Muscle of back (tissue), 11 donors: ENCODE results near the gene TMEM63B. TPM values are rescaled to one million over a fixed set of nuclear protein-coding genes. Genes with fewer than 3 reads are reported as not detected.
"Not testable (repeated sequence)": the region's sequence is repeated elsewhere in the genome, so short reads cannot be mapped to it uniquely, and the experiment has no call there.

Source experiments
- DNase-seq, 3 donors: peaks; one replicate each; pipeline versions ENCODE4 v3.0.0 to v3.0.0-alpha.2; 2013
- polyA plus RNA-seq, 10 donors: library from polyadenylated mRNA; unstranded; fragments of 120-200 nt; gene quantifications; one replicate each; pipeline ENCODE4 v1.2.1, GENCODE V29; 2013; ENCODE audit not compliant: insufficient read length in 10 of 10

TMEM63B gene
- polyA plus RNA-seq, 10 donors, result 14.2 to 20.5 (median 16.8) TPM

DNA sequence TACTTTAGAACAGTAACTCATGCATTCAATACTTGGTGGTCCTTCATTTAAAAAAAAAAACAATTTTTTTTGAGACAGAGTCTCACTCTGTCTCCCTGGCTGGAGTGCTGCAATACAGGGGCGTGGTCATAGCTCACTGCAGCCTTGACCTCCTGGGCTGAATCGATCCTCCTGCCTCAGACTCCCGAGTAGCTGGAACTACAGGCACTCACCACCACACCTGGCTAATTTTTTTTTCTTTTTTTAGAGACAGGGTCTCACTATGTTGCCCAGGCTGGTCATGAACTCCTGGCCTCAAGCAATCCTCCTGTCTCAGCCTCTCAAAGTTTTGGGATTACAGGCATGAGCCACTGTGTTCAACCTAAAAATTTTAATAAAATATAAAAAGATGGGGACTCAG lies 17.2 kb downstream of the TMEM63B start:
- DNase-seq, result not testable (repeated sequence)

DNA sequence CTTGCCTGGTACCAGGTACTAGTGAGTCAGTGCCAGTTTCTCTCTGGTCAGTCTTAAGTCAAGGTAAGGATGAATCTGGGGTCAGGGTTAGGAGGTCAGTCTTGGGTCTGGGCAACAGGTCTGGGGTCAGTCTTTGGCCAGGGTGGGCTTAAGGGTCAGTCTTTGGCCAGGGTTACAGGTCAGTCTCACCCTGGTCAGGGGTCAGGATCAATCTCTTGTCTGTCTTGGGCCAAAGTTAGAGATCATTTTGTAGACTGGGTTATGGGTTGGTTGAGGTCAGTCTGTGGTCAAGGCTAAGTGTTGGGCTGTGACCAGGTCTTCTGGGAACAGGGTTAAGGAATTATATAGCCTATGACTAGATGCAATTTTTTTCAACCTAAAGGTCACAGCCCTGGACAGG lies 18.5 kb downstream of the TMEM63B start:
- DNase-seq, result no peak

DNA sequence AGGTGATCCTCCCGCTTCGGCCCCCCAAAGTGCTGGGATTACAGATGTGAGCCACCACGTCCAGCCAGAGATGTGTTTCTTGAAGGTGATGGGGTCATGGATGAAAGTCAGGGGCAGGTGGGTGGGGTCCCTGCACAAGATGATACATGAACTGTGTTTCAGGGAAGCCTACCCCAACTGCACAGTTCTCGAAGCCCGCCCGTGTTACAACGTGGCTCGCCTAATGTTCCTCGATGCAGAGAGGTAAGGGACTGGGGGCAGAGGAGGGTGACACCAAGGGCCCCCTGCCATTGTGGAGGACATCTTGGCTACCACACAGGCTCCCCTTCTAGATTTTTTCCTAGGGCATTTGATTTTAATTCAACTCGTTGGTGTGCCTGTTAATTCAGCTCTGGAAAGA lies 19.3 kb downstream of the TMEM63B start:
- no peak for DNase-seq

DNA sequence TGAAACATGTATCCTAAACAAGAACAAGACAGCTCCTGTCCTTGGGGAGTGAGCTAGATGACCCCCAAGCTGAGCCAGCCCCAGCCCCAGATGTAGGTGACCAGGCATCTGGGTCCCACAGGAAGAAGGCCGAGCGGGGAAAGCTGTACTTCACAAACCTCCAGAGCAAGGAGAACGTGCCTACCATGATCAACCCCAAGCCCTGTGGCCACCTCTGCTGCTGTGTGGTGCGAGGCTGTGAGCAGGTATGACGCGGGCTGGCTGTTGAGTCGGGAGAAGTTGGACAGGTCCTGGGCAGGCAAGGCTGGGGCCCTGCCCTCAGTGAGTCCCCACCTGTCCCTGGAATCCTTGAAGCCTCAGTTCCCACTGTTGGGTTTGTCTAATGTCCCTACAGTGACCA lies 19.9 kb downstream of the TMEM63B start:
- DNase-seq, result no peak

DNA sequence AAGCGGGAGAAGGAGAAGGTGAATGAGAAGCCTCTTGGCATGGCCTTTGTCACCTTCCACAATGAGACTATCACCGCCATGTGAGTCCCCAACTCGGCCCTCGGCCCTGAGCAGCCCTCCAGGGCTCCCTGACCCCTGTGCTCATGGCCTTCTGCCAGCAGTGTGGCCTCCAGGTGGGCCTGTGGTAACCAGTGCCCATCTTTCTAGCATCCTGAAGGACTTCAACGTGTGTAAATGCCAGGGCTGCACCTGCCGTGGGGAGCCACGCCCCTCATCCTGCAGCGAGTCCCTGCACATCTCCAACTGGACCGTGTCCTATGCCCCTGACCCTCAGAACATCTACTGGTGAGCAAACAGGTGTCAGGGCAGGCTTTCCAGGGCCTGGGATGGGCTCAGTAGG lies 21.0 kb downstream of the TMEM63B start:
- DNase-seq, result no peak

DNA sequence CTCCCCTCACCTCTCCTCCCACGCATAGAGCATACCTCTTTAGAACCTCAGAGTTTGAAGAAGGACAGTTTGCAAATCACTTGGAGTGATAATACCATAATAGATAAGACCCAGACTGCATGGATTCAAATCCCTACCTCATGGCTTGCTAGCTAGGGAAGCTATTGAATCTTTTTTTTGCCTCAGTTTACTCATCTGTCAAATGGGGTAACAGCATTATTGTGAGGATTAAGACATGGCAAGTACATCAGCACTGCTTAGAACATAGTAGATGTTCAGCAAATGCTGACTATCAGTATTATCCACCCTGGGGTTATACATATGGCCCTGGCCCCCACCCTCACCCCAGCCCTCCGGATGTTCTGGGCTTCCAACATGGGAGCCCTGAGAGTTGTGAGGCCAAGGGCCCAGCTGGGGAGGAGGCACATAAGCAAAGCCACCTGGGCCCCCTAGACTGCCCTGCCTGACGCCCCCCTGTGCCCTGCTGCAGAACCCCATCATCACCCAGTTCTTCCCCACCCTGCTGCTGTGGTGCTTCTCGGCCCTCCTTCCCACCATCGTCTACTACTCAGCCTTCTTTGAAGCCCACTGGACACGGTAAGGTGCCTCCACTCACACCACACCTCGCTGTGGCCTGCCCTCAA lies 22.1 kb downstream of the TMEM63B start:
- no peak for DNase-seq

DNA sequence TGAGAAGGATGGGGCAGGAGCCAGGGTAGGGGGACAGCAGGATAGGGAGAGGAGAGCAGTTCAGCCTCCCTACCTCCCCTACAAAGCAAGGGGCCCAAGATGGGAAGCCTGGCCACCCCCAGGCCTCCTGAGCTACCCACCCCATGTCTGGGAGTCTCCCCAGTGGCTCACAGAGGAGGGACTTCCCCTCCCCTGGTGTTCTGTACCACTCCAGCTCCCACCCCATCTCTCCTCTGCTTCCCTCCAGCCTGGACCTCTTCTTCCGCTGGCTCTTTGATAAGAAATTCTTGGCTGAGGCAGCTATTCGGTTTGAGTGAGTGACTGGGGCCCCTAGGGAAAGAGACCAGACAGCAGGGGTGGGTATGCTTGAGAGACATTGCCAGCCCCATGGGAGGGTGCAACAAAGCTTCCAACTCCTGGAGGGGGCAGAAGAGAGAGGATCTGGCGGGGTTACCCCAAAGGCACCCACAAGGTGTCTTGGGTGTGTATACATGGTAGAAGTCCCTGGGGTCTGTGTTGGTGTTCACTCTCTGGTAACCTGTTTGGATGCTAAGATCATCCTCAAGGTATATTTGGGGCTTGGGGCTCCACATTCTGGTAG lies 23.1 kb downstream of the TMEM63B start:
- no peak for DNase-seq

DNA sequence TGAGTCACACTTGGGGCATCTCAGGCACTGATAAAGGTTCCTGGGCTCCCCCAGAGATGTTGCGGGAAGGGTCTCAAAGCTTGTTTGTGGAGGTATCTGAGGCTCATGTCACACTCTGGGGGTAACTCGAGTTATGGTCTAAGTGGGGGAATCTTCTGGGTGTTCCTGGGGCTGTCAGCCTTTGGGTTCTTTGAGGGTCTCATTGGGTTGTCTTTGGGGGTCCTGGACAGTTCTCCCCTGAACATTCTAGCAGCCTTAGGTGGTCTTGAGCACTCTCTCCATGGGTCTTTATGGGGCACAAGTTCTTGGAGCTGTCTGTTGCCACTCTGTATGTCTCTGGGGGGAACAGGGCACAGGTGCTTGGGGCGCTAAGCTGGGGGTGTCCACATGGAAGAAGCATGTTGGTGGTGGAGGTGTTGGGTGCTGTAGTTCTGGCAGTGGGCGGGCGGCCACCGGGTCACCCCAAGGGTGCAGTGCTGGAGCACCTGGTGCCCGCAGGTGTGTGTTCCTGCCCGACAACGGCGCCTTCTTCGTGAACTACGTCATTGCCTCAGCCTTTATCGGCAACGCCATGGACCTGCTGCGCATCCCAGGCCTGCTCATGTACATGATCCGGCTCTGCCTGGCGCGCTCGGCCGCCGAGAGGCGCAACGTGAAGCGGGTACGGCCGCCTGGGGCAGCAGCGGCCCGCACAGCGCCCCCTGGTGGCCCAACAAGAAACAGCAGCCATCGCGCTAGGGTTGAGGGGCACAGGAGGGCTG lies 24.2 kb downstream of the TMEM63B start:
- DNase-seq, result peak; percentile 30 to 77 (median 58)

DNA sequence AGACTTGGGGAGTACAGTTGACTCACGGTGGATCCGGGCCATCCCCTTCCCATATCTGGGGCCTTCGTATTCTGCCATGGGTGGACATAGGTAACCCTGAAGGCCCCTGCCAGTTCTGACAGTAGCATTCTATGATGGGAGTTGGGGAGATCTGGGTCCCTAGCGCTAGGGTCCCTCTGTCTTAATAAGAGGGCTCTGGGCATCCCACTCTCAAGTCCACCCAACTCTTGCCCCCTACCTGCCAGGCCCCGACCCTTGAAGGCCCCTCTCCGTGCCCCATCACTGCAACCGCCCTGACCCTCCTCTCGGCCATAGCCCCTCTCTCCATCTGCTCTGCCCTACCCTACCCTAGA lies 24.7 kb downstream of the TMEM63B start:
- DNase-seq, result no peak

DNA sequence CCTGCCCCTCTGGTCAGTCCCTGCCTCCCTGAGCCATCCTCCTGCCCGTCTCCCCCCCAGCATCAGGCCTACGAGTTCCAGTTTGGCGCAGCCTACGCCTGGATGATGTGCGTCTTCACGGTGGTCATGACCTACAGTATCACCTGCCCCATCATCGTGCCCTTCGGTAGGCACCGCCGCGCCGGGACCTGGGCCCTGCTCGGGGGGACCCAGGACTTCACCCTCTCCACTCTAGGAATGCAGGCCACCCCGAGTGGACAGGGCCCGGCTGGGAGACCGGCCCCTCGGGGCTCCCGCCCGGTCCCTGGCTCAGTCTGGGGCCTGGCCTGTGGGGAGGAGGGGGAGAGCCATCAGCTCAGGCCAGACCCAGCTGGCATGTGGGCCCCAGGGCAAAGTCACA lies 25.2 kb downstream of the TMEM63B start:
- DNase-seq, result no peak

DNA sequence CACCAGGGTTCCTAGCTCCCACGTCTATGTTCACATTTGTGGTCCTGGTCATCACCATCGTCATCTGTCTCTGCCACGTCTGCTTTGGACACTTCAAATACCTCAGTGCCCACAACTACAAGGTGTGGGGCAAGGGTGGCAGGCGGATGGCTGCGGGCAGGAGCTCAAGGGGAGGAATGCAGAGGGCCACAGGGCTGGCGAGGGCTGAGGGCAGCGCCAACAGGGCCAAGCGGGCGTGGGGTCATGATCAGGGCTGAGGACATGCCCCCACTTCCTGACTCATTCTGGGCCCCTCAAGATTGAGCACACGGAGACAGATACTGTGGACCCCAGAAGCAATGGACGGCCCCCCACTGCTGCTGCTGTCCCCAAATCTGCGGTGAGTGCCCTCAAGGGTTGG lies 26.7 kb downstream of the TMEM63B start:
- no peak for DNase-seq

DNA sequence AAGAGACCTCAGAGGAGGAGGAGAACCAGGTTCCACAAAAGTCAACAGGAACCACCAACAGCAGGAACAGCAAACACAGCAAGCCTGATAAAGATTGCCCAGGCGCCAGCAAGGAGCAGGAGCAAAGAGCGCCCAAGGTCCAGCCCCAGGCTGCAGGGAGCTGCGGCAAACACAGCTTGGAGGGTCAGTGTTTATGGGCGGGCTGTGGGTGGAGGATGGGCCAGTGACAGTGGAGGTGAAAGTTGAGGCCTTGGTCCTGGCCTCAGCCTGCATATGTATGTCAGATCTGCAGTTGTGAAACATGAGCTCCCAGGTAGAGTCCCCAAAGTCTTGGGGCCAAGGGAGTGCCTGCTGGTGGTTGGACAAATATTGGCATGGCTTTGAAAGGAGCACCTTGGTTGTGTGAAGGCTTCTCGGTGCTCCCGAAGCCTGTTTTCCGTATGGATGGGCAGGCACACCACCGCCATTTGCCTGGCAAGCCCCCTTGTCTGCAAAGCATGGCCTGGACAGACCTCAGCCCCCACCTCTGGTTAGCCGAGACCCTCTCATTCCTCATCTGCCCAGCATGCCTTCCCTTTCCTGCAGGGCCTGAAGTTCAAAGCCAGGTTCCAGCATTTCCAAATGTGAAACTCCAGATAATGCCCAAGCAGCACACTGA lies 29.3 kb downstream of the TMEM63B start:
- DNase-seq, result no peak

DNA sequence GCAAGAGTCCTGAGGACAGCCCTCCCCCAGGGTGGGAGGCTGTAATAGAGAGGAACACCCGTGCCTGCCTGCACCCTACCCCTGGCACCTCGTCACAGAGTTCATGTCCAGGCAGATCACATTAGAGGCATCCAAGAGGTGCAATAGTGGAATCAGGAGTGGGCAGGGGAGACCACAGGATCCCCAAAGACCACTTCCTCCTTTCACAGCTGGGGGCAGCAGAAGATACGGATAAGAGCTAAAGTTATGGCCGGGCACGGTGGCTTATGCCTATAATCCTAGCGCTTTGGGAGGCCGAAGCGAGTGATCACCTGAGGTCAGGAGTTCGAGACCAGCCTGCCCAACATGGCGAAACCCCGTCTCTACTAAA lies 29.8 kb downstream of the TMEM63B start:
- no peak for DNase-seq

DNA sequence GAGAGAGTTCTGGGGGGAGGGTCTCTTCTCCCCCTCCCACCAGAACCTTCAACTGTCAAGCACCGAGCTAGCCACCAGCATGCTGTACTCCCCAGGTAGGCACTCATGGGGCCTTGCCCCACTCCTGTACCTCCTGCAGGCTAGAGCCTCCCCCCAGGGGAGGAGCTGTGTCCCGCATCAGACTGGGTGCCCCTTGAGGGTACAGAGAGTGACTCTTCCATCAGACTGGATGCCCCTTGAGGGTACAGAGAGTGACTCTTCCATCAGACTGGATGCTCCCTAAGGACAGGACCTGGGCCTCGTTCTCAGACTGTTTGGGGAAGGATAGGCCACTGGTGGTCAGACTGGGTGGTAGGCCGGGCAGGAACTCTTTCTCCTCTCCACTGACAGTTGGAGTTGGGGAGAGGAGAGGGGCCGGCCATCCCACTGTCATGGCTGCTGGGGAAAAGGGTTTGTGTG lies 31.4 kb downstream of the TMEM63B start, which contains the start of gene CAPN11:
Gene CAPN11, plus strand, starts transcription at position 51 of the 459 bp plus-strand sequence. Its CDS starts 29 bp downstream, at position 80.
- no peak for DNase-seq

DNA sequence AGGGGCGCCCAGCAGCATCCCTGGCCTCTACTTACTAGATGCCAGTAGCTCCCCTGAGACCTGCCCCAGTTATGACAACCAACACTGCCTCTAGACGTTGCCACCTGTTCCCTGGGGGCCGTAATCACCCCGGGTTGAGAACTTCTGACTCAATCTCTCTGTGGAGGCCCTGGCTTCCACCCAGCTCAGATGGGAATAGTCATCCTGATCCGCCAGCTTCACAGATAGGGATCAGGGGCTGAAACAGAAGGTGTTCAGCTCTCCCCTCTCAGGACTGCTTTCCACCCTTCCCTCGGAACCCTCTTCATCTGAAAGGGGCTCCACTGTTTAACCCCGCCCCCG lies 34.6 kb downstream of the TMEM63B start:
- DNase-seq, result no peak

DNA sequence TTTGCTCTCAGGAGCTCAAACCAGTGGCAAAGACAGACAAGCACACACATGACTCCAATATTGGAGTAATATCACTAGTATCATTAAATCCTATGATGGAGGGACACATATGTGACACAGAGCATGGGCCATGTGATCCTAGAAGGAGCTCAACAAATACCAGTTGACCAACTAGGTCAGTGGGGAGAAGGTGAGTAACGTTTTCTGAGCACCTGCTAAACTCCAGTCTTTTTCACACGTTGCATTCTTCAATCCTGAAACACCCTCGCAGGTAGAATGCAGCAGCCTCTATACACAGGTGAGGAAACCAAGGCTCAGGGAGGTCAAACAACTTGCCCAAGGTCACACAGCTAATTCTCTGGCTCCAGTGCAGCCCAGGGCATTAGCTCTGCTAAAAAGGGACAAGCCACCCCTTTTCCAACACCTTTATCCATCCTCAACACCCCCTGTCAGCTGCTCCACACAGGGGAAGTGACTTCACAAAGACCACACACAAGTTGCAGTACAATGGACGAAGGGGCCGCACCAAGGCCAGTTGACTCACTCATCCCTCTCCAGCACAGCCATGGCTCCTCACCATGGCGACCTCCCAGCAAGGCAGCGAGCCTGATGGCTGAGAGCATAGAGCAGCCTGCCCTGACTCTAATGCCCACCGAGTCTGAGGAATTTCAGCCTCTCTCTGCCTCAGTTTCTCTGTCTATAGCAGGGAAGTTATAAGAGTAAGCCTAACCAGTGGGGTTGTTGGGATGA lies 35.7 kb downstream of the TMEM63B start:
- DNase-seq, result no peak

DNA sequence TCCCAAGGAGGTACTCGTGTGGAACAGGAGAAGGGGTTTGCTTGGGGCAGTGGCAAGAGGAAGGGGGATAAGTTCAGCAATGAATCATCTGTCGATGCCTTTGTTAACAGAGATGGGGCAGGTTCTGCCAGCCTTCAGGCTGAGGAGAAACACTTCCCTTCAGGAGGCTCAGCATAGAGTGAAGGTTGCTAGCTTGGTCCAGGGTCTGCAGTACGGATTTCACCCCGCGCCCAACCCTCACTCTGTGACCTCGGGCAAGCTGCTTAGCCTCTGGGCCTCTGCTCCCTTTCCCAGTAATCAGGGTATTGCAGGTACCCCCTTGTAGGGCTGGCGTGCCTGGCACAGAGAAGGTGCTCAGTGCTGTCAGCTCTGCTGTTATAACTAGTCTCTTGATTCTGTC lies 38.8 kb downstream of the TMEM63B start:
- no peak for DNase-seq

DNA sequence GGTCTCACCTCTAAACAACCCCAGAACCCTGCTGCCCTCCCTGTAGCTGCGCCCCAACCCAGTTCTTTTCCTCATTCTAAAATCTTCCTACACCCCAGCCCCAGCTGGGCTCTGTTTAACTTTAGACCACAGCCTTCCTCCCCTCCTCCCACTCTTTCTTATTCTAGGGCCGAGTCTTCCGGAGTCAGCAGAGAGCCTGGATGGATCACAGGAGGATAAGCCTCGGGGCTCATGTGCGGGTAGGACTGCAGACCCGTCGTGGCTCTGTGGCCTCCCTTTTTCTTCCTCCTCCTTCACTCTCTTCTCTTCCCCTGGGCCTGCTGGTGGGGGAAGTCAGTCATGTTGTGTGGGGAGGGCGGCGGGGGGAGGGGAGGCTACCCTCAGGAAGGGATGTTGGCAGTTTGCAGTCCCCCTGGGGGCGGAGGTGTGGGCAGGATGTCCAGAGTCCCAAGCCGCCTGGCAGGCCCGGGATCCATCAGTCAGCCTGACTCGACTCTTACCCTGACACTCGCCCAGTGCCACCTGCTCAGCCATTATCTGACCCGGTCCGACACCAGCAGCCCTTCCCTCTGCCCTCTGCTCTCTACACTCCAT lies 39.3 kb downstream of the TMEM63B start:
- no peak for DNase-seq

DNA sequence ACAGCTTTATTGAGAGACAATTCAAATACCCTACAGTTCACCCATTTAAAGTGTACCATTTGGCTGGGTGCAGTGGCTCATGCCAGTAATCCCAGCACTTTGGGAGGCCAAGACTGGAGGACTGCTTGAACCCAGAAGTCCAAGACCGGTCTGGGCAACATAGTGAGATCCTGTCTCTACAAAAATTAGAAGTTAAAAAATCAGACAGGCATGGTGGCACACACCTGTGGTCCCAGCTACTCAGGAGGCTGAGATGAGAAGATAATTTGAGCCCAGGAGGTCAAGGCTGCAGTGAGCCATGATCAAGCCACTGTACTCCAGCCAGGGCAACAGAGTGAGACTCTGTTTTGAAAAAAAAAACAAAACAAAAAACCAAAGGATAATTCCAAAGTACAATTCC lies 40.2 kb downstream of the TMEM63B start:
- no peak for DNase-seq

DNA sequence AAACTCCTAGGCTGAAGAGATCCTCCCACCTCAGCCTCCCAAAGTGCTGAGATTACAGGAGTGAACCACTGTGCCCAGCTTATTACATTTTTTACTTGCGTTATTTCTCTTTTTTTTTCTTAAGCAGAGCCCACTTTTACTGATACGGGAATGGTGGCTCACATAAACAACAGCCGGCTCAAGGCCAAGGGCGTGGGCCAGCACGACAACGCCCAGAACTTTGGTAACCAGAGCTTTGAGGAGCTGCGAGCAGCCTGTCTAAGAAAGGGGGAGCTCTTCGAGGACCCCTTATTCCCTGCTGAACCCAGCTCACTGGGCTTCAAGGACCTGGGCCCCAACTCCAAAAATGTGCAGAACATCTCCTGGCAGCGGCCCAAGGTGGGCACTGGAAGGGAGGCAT lies 41.8 kb downstream of the TMEM63B start:
- DNase-seq, result no peak

DNA sequence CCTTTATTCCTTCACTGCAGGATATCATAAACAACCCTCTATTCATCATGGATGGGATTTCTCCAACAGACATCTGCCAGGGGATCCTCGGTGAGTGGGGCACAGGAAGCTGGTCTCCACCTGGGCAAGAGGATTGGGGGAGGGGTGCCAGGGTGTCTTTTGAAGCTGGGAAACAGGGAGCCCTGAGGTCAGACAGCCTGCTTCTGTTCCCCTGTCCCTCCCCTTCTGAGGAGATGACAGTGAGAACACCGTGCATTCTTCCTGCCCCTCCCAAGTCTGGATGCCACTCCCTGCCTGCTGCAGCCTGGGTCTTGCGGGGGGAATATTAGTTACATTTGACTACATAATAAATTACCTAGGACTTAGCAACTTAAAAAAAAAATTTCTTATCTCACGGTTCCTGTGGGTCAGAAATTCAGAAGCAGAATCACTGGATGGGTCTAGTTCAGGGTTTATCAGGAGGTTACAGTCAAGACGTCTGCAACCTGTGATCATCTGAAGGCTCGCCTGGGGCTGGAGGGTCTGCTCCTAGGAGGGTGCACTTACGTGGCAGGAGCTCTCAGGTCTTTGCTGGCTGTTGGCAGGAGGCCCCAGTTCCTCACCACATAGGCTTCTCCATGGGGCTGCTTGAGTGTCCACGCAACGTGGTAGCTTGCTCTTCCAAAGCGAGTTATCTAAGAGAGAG lies 42.7 kb downstream of the TMEM63B start:
- DNase-seq, result no peak
